GM12878 (cell line): ENCODE results near the gene NEK5. TPM values are rescaled to one million over a fixed set of nuclear protein-coding genes. Genes with fewer than 3 reads are reported as not detected.

Experiments used
- ATAC-seq: fragments of 200-7000 bp; cut with Tn5 transposase; 3 replicates; pipeline ENCODE4 v1.9.1; 2020; ENCODE audit warnings: mild to moderate bottlenecking, moderate library complexity
- BruUV-seq: library from RNA; stranded (reverse); fragments of 400-500 nt; replicated peaks from 2 replicates; lab custom pipeline; 2021; lab: Mats Ljungman, UMichigan
- CTCF ChIA-PET: fragments of 300-600 bp; sonication (Branson Sonifier 250); formaldehyde crosslinking; extraction: SDS; loops from one replicate; lab custom pipeline; 2021; ENCODE audit warnings: inconsistent platforms; lab: Yijun Ruan, JAX
- POLR2A ChIA-PET: fragments of 350-600 bp; formaldehyde crosslinking; extraction: SDS; loops from one replicate; lab custom pipeline; 2021; ENCODE audit warnings: inconsistent platforms; lab: Charles Lee
- RAD21 ChIA-PET: fragments of 300-600 bp; sonication (Branson Sonifier 250); formaldehyde crosslinking; loops from one replicate; lab custom pipeline; 2023; ENCODE audit warnings: antibody characterized with exemption; ENCODE audit not compliant: unreplicated experiment; lab: Charles Lee
- SMC1A ChIA-PET: fragments of 300-600 bp; sonication (Branson Sonifier 250); formaldehyde crosslinking; loops from one replicate; lab custom pipeline; 2023; ENCODE audit not compliant: unreplicated experiment, uncharacterized antibody; lab: Charles Lee
- DNase-seq: peaks from one replicate; pipeline ENCODE4 v3.0.0-alpha.2; 2011; ENCODE audit warnings: low read depth, low spot score
- FAIRE-seq: peaks from 3 replicates; lab custom pipeline; 2011; peaks lifted over from hg19 to GRCh38; lab: Jason Lieb, UNC
- H2AFZ ChIP-seq: 2 replicates; pipeline ENCODE4 v1.6.0; 2011; ENCODE audit warnings: low read depth, low read length, control low read depth; ENCODE audit not compliant: control insufficient read depth
- H3K27ac ChIP-seq: 2 replicates; pipeline ENCODE4 v1.5.1; 2011; ENCODE audit warnings: control low read depth; ENCODE audit not compliant: control insufficient read depth, insufficient read depth
- H3K27me3 ChIP-seq, 2 experiments: replicated peaks in 1 of 2; 2 replicates each; pipeline versions ENCODE4 v1.6.0 to v1.6.1; 2011; ENCODE audit warnings: low read length in 1 of 2; ENCODE audit not compliant: control insufficient read depth in 2 of 2, insufficient read depth in 2 of 2
- H3K36me3 ChIP-seq, 2 experiments: 2 replicates each; pipeline ENCODE4 v1.5.1; 2011; ENCODE audit warnings: low read length in 1 of 2; ENCODE audit not compliant: control insufficient read depth in 2 of 2, insufficient read depth in 2 of 2
- H3K4me1 ChIP-seq: 2 replicates; pipeline ENCODE4 v1.6.1; 2011; ENCODE audit warnings: mild to moderate bottlenecking, low read length, moderate library complexity, mixed read lengths; ENCODE audit not compliant: control insufficient read depth, insufficient read depth
- H3K4me2 ChIP-seq: 2 replicates; pipeline ENCODE4 v1.6.0; 2011; ENCODE audit warnings: control low read depth; ENCODE audit not compliant: control insufficient read depth, insufficient read depth
- H3K4me3 ChIP-seq: fragments of 200-600 bp; sonication (generic); 2 replicates; pipeline ENCODE4 v1.5.1; 2016
- H3K79me2 ChIP-seq: 2 replicates; pipeline ENCODE4 v1.6.0; 2011; ENCODE audit warnings: low read length; ENCODE audit not compliant: control insufficient read depth, insufficient read depth
- H3K9ac ChIP-seq: 2 replicates; pipeline ENCODE4 v1.8.0; 2011; ENCODE audit warnings: low read length, control low read depth, mixed read lengths; ENCODE audit not compliant: control insufficient read depth, insufficient read depth
- H3K9me3 ChIP-seq: replicated peaks from 3 replicates; pipeline ENCODE4 v1.5.1; 2011; ENCODE audit warnings: mild to moderate bottlenecking, low read length; ENCODE audit not compliant: control insufficient read depth, insufficient read depth
- H4K20me1 ChIP-seq: 2 replicates; pipeline ENCODE4 v1.6.0; 2011; ENCODE audit not compliant: control insufficient read depth, insufficient read depth
- CTCF ChIP-seq, 3 experiments: IDR thresholded peaks in 2 of 3; conservative IDR thresholded peaks in 1 of 3; 2 replicates each; pipeline ENCODE4 v1.5.1; 2011; ENCODE audit warnings: low read depth in 3 of 3, low read length in 3 of 3, mild to moderate bottlenecking in 3 of 3, control low read depth in 2 of 3, moderate library complexity in 2 of 3, inconsistent platforms in 1 of 3, mixed read lengths in 1 of 3; ENCODE audit not compliant: control insufficient read depth in 2 of 3, insufficient read depth in 1 of 3; ENCODE audit errors: extremely low read depth in 1 of 3
- RBBP5 ChIP-seq: fragments of 200-600 bp; sonication (generic); conservative IDR thresholded peaks from 2 replicates; pipeline ENCODE4 v1.6.1; 2016
- WGBS: methylation state at CpG from one replicate; pipeline ENCODE4 v1.1.6; 2016; ENCODE audit warnings: low lambda C conversion rate; ENCODE audit not compliant: insufficient replicate concordance, insufficient coverage; ENCODE audit errors: missing lambda C conversion rate; 5-methylcytosine and 5-hydroxymethylcytosine counted together
- in situ Hi-C: fragments of 300-500 bp; cut with MboI; formaldehyde crosslinking; loops from 9 replicates; pipeline ENCODE4 v1.14.3; 2018; ENCODE audit warnings: mixed read lengths
- intact Hi-C: fragments of 100-400 bp; cut with micrococcal nuclease; formaldehyde crosslinking; loops from one replicate; pipeline ENCODE4 v1.14.2; 2022; ENCODE audit not compliant: unreplicated experiment
- polyA plus RNA-seq, 11 experiments: library from polyadenylated mRNA; depleted of rRNA in 4 of 11; unstranded in 6 of 11; stranded (reverse) in 5 of 11; fragments of >200 nt; fragmentation: Nextera tagmentation in 4 of 11; fragmentation: Illumina TruSeq in 1 of 11; extraction: Ambion mirVana in 4 of 11; extraction: Trizol in 1 of 11; gene quantifications; 1 replicate in 1 of 11; 2 replicates in 10 of 11; pipeline versions ENCODE4 v1.2.1 to v1.2.3, GENCODE V29; 2011 to 2016; ENCODE audit warnings: inconsistent platforms in 2 of 11, missing spikeins in 2 of 11, low read depth in 1 of 11
- total RNA-seq, 4 experiments: library from RNA; depleted of rRNA in 3 of 4; stranded (reverse); fragments of >200 nt in 3 of 4; fragmentation: Illumina TruSeq in 1 of 4; extraction: Trizol in 1 of 4; gene quantifications; 2 replicates each; pipeline versions ENCODE4 v1.2.1 to v1.2.3, GENCODE V29; 2013 to 2021
- TF ChIP-seq, protein P1 (sequence below): IDR thresholded peaks from 2 replicates; pipeline ENCODE4 v1.6.1; 2011; ENCODE audit warnings: low read depth, low read length, improper control_type of control experiment, borderline replicate concordance

The NEK5 gene
- total and polyA plus RNA-seq, 10 of the 15 experiments (the other 5 are each of a cell fraction or from before 2014, with no cell fraction given) = 0.04 to 0.32 (median 0.20) TPM; not detected in 6

DNA sequence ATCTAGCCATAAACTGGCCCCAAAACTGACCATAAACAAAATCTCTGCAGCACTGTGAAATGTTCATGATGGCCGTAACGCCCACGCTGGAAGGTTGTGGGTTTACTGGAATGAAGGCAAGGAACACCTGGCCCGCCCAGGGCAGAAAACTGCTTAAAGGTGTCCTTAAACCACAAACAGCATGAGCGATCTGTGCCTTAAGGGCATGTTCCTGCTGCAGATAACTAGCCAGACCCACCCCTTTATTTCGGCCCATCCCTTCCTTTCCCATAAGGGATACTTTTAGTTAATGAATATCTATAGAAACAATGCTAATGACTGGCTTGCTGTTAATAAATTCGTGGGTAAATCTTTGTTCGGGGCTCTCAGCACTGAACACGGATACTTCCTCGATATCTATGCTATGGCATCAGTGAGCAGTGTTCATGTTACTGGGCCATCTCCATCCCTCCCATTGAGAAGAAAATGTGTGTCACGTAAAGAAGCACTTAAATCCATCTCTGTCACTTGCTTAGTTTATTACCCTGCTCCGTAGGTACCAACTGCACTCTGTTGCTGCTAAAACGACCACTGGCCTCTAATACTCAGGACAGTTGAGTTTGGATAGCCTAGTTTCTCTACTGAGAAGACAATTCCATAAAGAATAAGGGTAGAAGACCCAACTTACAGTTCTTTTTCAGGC lies 122.9 kb downstream of the NEK5 start:
- ChIA-PET POLR2A (no interaction called here), RAD21 (no interaction called here), SMC1A (no interaction called here), CTCF (no interaction called here)
- H3K4me3 ChIP-seq = no peak overlapping the region
- no peaks in the 10 kb centered on the region for H3K9me3 ChIP-seq
- H3K27ac ChIP-seq = no peak overlapping the region
- no peaks in the 10 kb centered on the region for H3K79me2 ChIP-seq
- no TSS peak for BruUV-seq
- no peaks in the 10 kb centered on the region for H4K20me1 ChIP-seq
- intact Hi-C loops (no loop called here), in situ Hi-C loops (no loop called here)
- WGBS = 55% methylated on average over 13 of the region's 13 CpGs
- FAIRE-seq (no peak), DNase-seq (no peak), ATAC-seq (no peak)
- H3K4me1 ChIP-seq = no peaks in the 10 kb centered on the region; the same call in 1 of the 2 replicates
- H3K27me3 ChIP-seq = peaks cover under 1 to 11% of the 10 kb centered on the region in 2 experiments; a peak in 3 of 4 replicates
- H3K9ac ChIP-seq = no peak overlapping the region
- H3K4me2 ChIP-seq = no peak overlapping the region
- no peak overlapping the region for H2AFZ ChIP-seq
- TF ChIP-seq, protein P1, sequence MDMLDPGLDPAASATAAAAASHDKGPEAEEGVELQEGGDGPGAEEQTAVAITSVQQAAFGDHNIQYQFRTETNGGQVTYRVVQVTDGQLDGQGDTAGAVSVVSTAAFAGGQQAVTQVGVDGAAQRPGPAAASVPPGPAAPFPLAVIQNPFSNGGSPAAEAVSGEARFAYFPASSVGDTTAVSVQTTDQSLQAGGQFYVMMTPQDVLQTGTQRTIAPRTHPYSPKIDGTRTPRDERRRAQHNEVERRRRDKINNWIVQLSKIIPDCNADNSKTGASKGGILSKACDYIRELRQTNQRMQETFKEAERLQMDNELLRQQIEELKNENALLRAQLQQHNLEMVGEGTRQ = no peak
- TF ChIP-seq CTCF (IDR thresholded peaks at IDR 0.05 in 2 of 3, conservative IDR thresholded peaks at IDR 0.05 in 1 of 3; ENCODE audit: control insufficient read depth in 2 of 3, extremely low read depth in 1 of 3, insufficient read depth in 1 of 3, low read depth in 3 of 3, low read length in 3 of 3) (no peak), RBBP5 (no peak)
- no peaks in the 10 kb centered on the region for H3K36me3 ChIP-seq
